ENCODE data around the gene FBP1.
"Not testable (repeated sequence)": the region's sequence is repeated elsewhere in the genome, so short reads cannot be mapped to it uniquely, and the experiment has no call there.

Gene FBP1

GRCh38 chr9:94568972-94569712 lies 70.2 kb downstream of the FBP1 start:
- no peak for DNase-seq

DNA sequence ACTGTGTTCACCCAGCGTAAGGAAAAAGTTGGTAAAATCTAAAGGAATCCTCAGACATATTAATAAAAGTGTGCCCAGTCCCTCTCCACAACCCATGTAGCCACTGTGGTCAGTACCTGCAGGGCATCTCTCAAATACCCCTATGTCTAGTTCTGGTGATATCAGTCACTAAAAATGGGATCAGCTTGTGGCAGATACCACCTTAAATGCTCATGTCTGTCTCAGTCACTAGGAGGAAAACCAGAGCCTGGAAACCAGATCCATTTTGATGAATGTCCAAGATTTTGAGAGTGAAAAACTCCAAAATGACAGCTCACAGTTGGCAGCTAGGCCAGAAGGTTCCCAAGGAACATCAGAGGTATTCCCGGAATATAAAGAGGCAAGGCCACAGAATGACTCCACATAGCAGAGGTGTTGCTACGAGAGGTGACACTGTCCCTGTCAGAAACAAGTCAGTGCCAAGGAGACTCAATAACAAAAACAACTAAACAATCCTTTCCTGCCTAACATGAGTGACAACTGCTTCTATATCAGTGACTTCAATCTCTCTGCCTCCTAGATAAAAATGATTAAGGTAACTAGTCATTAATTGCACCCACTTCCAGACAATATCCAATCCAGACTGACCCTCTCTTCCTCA lies 70.9 kb downstream of the FBP1 start:
- DNase-seq: no peak

- no peak for DNase-seq
Measured at GRCh38 chr9:94567271-94567670, 72.0 kb downstream of the FBP1 start.

DNA sequence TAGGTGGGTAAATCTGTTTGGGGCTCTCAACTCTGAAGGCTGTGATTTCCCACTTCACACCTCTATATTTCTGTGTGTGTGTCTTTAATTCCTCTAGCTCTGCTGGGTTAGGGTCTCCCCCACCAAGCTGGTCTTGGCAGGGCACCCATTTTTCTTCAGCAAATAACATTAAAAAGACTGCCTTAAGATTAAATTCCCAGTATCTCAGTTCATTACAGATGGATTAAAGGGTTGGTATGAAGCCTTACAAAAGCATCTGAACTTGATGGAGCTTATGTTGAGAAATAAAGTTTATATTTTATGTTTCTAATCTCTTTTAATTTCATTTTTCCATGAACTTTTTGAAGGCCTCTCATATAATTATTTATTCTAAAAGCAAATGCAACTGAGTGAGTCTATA lies 72.8 kb downstream of the FBP1 start:
- no peak for DNase-seq

DNA sequence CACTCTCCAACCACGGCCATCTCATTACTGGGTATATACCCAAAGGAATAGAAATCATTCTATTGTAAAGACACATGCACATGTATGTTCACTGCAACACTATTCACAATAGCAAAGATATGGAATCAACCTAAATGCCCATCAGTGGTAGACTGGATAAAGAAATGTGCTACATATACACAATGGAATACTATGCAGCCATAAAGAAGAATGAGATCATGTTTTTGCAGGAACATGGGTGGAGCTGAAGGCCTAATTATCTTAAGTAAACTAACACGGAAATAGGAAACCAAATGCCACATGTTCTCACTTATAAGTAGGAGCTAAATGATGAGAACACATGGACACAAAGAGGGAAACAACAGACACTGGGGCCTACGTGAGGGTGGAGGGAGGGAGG lies 75.0 kb downstream of the FBP1 start:
- not testable (repeated sequence) for DNase-seq

DNA sequence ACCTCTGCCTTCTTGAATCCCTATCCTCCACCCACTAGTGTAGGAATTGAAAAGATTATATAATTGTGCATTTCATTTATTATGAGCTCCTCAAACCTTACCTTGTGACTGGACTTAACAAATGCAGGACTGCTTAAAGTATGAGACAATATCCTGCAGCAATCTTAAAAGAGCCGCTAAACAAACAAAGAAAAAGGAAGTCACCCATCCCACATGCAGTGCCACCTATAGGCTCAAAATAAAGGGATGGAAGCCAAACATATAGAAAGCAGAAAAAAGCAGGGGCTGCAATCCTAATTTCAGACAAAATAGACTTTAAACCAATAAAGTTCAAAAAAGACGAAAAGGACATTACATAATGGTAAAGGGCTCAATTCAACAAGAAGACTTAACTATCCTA lies 75.8 kb downstream of the FBP1 start:
- no peak for DNase-seq

DNA sequence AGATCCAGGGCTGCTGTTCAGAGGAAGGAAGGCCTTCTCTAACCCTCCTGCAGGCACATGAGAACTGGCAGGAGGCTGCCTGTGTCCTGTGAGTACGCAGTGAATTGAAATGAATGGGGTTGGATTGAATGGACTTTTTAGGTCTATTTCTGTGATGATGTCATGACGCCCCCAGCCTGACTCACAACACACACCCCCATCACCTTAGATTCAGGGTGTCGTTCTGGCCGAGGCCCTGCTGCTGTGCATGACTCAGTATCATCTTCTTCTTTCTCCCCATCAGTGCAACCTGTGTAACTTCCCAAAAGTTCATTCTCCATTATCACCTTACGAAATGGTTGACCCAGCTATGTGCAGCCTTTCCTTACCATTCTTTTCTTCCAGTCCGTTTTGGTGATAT lies 79.1 kb downstream of the FBP1 start:
- DNase-seq: no peak

GRCh38 chr9:94557376-94557775 lies 81.9 kb downstream of the FBP1 start:
- DNase-seq: no peak

GRCh38 chr9:94554439-94555331 lies 84.6 kb downstream of the FBP1 start, which contains the start of gene PCAT7:
TSS of gene PCAT7 (plus strand) at chr9:94555083.
- peak; percentile 63 for DNase-seq

GRCh38 chr9:94554078-94554438 lies 85.3 kb downstream of the FBP1 start:
- DNase-seq: no peak
